Endothelial cell of umbilical vein (primary cell): ENCODE results near the gene FGF6. TPM values are rescaled to one million over a fixed set of nuclear protein-coding genes. Genes with fewer than 3 reads are reported as not detected.
A peak's percentile ranks its signal among the peaks of the same experiment; 100 is the strongest.

Source experiments
- BruUV-seq: library from RNA; stranded (reverse); fragments of 400-500 nt; replicated peaks from 2 replicates; lab custom pipeline; 2021; lab: Mats Ljungman, UMichigan
- CTCF ChIA-PET: fragments of 300-600, 350-600 bp; sonication (Branson Sonifier 250); formaldehyde crosslinking; loops from one replicate; lab custom pipeline; 2021; ENCODE audit warnings: antibody characterized with exemption, inconsistent platforms; lab: Charles Lee
- POLR2A ChIA-PET: fragments of 300-600, 350-600 bp; sonication (Branson Sonifier 250); formaldehyde crosslinking; loops from one replicate; lab custom pipeline; 2021; ENCODE audit warnings: antibody characterized with exemption, inconsistent platforms; lab: Charles Lee
- DNase-seq: peaks from one replicate; pipeline ENCODE4 v3.0.0-alpha.2; 2011; ENCODE audit warnings: low read depth, low spot score
- FAIRE-seq: peaks from 2 replicates; lab custom pipeline; 2011; peaks lifted over from hg19 to GRCh38; lab: Jason Lieb, UNC
- H2AFZ ChIP-seq: 2 replicates; pipeline ENCODE4 v1.6.0; 2012; ENCODE audit warnings: low read depth, low read length, control low read depth, inconsistent platforms
- H3K27ac ChIP-seq: 2 replicates; pipeline ENCODE4 v1.5.1; 2011; ENCODE audit warnings: low read depth, mild to moderate bottlenecking, control low read depth, low read length, moderate library complexity; ENCODE audit not compliant: insufficient read depth
- H3K27me3 ChIP-seq, 2 experiments: 2 replicates each; pipeline versions ENCODE4 v1.6.0 to v1.6.1; 2011; ENCODE audit warnings: low read length in 2 of 2, mixed read lengths in 1 of 2; ENCODE audit not compliant: control insufficient read depth in 2 of 2, insufficient read depth in 2 of 2
- H3K36me3 ChIP-seq, 2 experiments: 2 replicates in 1 of 2; 3 replicates in 1 of 2; pipeline ENCODE4 v1.5.1; 2011; ENCODE audit warnings: low read length in 2 of 2, mild to moderate bottlenecking in 1 of 2, moderate library complexity in 1 of 2; ENCODE audit not compliant: control insufficient read depth in 2 of 2, insufficient read depth in 2 of 2; ENCODE audit errors: extremely low read depth in 1 of 2
- H3K4me1 ChIP-seq: 3 replicates; pipeline ENCODE4 v1.5.1; 2011; ENCODE audit warnings: mild to moderate bottlenecking, low read length; ENCODE audit not compliant: control insufficient read depth, insufficient read depth; ENCODE audit errors: extremely low read depth
- H3K4me2 ChIP-seq: 2 replicates; pipeline ENCODE4 v1.6.1; 2011; ENCODE audit warnings: low read length, control low read depth, mixed read lengths; ENCODE audit not compliant: insufficient read depth
- H3K4me3 ChIP-seq, 3 experiments: fragments of 200-600 bp in 1 of 3; sonication (generic), shearing (Covaris generic) in 1 of 3; replicated peaks in 1 of 3; 2 replicates each; pipeline ENCODE4 v1.5.1; 2011 to 2016; ENCODE audit warnings: control low read depth in 3 of 3, low read length in 3 of 3, mild to moderate bottlenecking in 2 of 3, inconsistent platforms in 1 of 3, low read depth in 1 of 3, moderate library complexity in 1 of 3; ENCODE audit not compliant: insufficient read depth in 1 of 3
- H3K79me2 ChIP-seq: 2 replicates; pipeline ENCODE4 v1.6.0; 2012; ENCODE audit warnings: low read length, inconsistent platforms; ENCODE audit not compliant: control insufficient read depth, insufficient read depth
- H3K9ac ChIP-seq: replicated peaks from 2 replicates; pipeline ENCODE3; 2011; ENCODE audit warnings: low read length, control low read depth; ENCODE audit not compliant: insufficient read depth; ENCODE audit errors: extremely low read depth
- H3K9me1 ChIP-seq: replicated peaks from 3 replicates; pipeline ENCODE4 v1.6.0; 2011; ENCODE audit warnings: mild to moderate bottlenecking, low read length; ENCODE audit not compliant: control insufficient read depth, insufficient read depth; ENCODE audit errors: extremely low read depth
- H3K9me3 ChIP-seq: replicated peaks from 2 replicates; pipeline ENCODE4 v1.5.1; 2012; ENCODE audit warnings: low read length, inconsistent platforms; ENCODE audit not compliant: control insufficient read depth, insufficient read depth
- H4K20me1 ChIP-seq: replicated peaks from 2 replicates; pipeline ENCODE3; 2011; ENCODE audit warnings: mild to moderate bottlenecking, low read length; ENCODE audit not compliant: control insufficient read depth, insufficient read depth; ENCODE audit errors: extremely low read depth
- CTCF ChIP-seq, 2 donors: IDR thresholded peaks; 1 replicate in 1 of 2; 2 replicates in 1 of 2; pipeline ENCODE4 v1.5.1; 2011; ENCODE audit warnings: low read length in 2 of 2, mild to moderate bottlenecking in 2 of 2, moderate library complexity in 2 of 2, control low read depth in 1 of 2, inconsistent platforms in 1 of 2, low read depth in 1 of 2; ENCODE audit not compliant: insufficient read depth in 1 of 2; ENCODE audit errors: extremely low read depth in 1 of 2
- EZH2 ChIP-seq: IDR thresholded peaks from 2 replicates; pipeline ENCODE4 v1.6.1; 2012; ENCODE audit warnings: borderline replicate concordance, low read depth, mild to moderate bottlenecking, moderate library complexity, low read length, inconsistent platforms; ENCODE audit not compliant: severe bottlenecking
- FOS ChIP-seq: IDR thresholded peaks from 2 replicates; pipeline ENCODE4 v1.6.1; 2011; ENCODE audit warnings: mild to moderate bottlenecking, low read length, moderate library complexity, borderline replicate concordance; ENCODE audit not compliant: insufficient read depth
- GATA2 ChIP-seq: IDR thresholded peaks from 2 replicates; pipeline ENCODE4 v1.7.0; 2011; ENCODE audit warnings: low read depth, mild to moderate bottlenecking, moderate library complexity, mixed read lengths, low read length; ENCODE audit not compliant: insufficient read length, insufficient read depth
- JUN ChIP-seq: IDR thresholded peaks from 2 replicates; pipeline ENCODE4 v1.6.1; 2011; ENCODE audit warnings: borderline replicate concordance, low read depth; ENCODE audit not compliant: insufficient read length, insufficient read depth
- MAX ChIP-seq: IDR thresholded peaks from 2 replicates; pipeline ENCODE4 v1.6.1; 2011; ENCODE audit not compliant: insufficient read depth, insufficient read length
- MYC ChIP-seq: IDR thresholded peaks from one replicate; pipeline ENCODE4 v1.6.1; 2011; ENCODE audit warnings: mild to moderate bottlenecking, low read depth, low read length
- POLR2A ChIP-seq: IDR thresholded peaks from 2 replicates; pipeline ENCODE4 v1.6.1; 2012; ENCODE audit warnings: low read depth, mild to moderate bottlenecking, control low read depth, low read length
- POLR2AphosphoS5 ChIP-seq: IDR thresholded peaks from 2 replicates; pipeline ENCODE4 v1.6.1; 2012; ENCODE audit warnings: low read depth, mild to moderate bottlenecking, control low read depth, low read length, moderate library complexity; ENCODE audit not compliant: insufficient read depth
- dilution Hi-C: fragments of 300-500 bp; cut with MboI; formaldehyde crosslinking; loops from one replicate; pipeline ENCODE4 v1.15.0; 2019; ENCODE audit warnings: low sequenced_read_pairs; ENCODE audit not compliant: extremely low pct_ligation_motif_present
- intact Hi-C: fragments of 100-400 bp; cut with micrococcal nuclease; formaldehyde crosslinking; loops from one replicate; pipeline ENCODE4 v1.10.0; 2022
- polyA plus RNA-seq, 4 experiments: library from polyadenylated mRNA; depleted of rRNA in 3 of 4; stranded (reverse) in 3 of 4; unstranded in 1 of 4; fragments of >200 nt; gene quantifications; 2 replicates each; pipeline versions ENCODE4 v1.2.1 to v1.2.3, GENCODE V29; 2011 to 2012; ENCODE audit warnings: missing spikeins in 1 of 4
- total RNA-seq: library from RNA; stranded (reverse); gene quantifications from 2 replicates; pipeline ENCODE4 v1.2.3, GENCODE V29; 2021

FGF6 gene
- total and polyA plus RNA-seq, 2 donors (not counting 3 experiments of a cell fraction or from before 2014, with no cell fraction given), result not detected

- CTCF ChIA-PET, result interaction anchor here (1.2 kb wide), 1 partner anchor 28 kb away, joined by 4 read pairs; no protein-coding TSS in a partner anchor
- no peaks in the 10 kb centered on the region for H4K20me1 ChIP-seq
- TF ChIP-seq EZH2 (no peak), GATA2 (no peak), FOS (no peak), MAX (no peak), JUN (no peak), POLR2A (no peak), POLR2AphosphoS5 (no peak), MYC (no peak), CTCF (IDR thresholded peaks at IDR 0.05; ENCODE audit: extremely low read depth in 1 of 2, insufficient read depth in 1 of 2, low read depth in 1 of 2, low read length in 2 of 2) (no peak)
- no peak overlapping the region for H3K4me2 ChIP-seq
- DNase-seq (peak; percentile 19), FAIRE-seq (no peak)
- H3K27me3 ChIP-seq, result no peaks in the 10 kb centered on the region
- no peak overlapping the region for H3K27ac ChIP-seq
- H3K9me1 ChIP-seq, result no peaks in the 10 kb centered on the region
- no TSS peak for BruUV-seq
- intact Hi-C loops (no loop called here), dilution Hi-C loops (no loop called here)
- H3K4me1 ChIP-seq, result no peaks in the 10 kb centered on the region
- H3K9ac ChIP-seq, result no peak overlapping the region
- POLR2A ChIA-PET, result no interaction called here
- H3K4me3 ChIP-seq, result no peak overlapping the region
- peak overlapping the region; percentile 9 for H2AFZ ChIP-seq
- no peaks in the 10 kb centered on the region for H3K36me3 ChIP-seq
- no peaks in the 10 kb centered on the region for H3K9me3 ChIP-seq
- no peaks in the 10 kb centered on the region for H3K79me2 ChIP-seq
These were observed 53.3 kb downstream of the FGF6 start for GRCh38 chr12:4392223-4392742.
